GM18498 (cell line): ENCODE measurements around the gene NDUFA6.
A peak's percentile ranks its signal among the peaks of the same experiment; 100 is the strongest.
"Not testable (repeated sequence)": the region's sequence is repeated elsewhere in the genome, so short reads cannot be mapped to it uniquely, and the experiment has no call there.

Experiments used
- ATAC-seq: cut with Tn5 transposase; IDR thresholded peaks from one replicate; pipeline ENCODE4 v1.9.1; 2021; ENCODE audit warnings: mild to moderate bottlenecking, moderate library complexity; ENCODE audit not compliant: unreplicated experiment

Gene NDUFA6

DNA sequence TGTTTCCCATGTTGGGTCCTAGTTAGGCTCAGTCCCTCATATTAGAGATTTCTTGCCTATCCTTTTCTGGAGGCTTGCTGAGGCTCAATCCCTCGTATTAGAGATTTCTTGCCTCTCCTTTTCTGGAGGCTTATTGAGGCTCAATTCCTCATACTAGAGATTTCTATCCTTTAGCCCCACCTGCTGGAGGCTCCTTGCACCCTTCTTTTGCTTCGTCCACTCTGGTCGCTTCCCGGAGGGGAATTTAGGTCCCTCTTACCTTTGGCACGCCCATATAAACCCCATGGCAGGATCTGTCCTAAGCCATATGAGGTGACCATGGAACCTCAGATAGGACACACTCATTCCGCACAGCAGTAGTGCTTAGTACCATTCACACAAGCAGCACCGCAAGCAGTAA lies 24.1 kb upstream of the NDUFA6 start:
- no peak for ATAC-seq

GRCh38 chr22:42112793-42113192 lies 22.2 kb upstream of the NDUFA6 start:
- not testable (repeated sequence) for ATAC-seq

DNA sequence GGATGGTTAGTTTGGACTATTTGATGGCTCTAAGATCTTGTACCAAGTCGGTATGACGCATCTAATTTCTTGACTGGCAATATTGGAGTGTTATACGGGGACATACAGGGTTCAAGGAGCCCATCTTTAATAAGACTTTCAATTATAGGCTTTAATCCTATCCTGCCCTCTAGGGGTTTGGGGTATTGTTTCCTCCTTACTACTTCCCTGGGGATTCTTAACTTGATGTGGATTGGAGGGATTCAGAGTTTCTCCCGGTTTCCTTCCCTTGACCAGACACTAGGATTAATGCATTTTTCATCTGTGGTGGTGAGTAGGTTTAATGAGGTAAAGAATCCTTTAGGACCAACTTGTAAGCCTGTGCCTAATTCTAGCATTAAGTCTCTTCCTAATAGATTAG lies 21.2 kb upstream of the NDUFA6 start:
- ATAC-seq, result no peak

DNA sequence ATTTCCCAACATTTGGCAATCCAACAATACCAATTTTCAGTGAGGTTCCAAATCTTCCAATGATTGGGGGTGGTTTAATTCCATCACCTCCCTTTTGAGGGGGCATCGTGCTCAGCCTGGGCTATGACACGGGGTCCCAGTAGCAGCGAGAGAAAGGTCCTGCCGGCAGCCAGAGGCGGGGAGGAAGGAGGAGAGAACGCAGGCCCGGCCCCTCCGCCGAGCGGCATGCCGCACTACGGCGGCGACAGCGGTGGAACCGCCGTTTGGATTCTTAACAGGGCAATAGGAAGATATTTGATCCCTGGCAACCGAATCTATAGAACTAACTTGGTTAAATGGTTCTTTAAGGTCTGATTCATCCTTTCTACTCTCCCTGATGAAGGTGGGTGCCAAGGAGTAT lies 18.3 kb upstream of the NDUFA6 start:
- no peak for ATAC-seq

DNA sequence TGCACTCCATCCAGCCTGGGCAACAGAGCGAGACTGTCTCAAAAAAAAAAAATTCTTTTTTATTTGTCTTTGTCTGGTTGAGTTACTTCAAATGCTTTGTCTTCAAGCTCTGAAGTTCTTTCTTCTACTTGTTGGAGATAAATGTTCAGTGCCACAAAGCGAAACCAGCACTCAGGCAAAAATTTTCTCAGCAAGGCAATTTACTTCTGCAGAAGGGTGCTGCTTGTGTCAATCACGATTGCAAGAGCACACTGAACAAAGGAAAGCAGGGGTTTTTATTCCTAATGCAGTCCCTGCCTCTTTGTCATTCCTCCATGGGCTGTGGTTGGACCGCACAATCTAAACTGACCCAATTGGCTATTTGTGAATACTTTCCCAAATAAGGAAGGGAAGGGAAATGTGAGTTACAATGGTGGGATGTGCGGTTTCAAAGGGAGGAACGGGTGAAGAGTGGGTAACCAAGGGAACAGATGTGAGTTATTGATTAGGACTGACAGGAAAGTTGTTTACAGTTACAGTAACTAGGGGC lies 13.8 kb upstream of the NDUFA6 start:
- not testable (repeated sequence) for ATAC-seq

DNA sequence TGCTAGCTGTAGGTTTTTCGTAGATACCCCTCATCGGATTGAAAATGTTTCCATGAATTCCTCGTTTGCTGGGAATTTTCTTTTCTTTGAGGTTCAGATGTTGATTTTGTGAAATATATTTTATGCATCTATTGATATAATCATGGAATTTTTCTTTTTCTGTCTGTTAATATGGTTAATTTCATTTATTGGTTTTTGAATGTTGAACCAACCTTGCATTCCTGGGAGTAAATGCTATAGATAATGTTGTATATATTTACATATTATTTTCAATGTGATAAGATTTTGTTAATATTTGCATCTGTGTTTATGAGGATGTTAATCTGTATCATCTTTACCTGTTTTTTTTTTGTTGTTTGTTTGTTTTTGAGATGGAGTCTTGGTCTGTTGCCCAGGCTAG lies 10.6 kb upstream of the NDUFA6 start:
- ATAC-seq, result no peak

DNA sequence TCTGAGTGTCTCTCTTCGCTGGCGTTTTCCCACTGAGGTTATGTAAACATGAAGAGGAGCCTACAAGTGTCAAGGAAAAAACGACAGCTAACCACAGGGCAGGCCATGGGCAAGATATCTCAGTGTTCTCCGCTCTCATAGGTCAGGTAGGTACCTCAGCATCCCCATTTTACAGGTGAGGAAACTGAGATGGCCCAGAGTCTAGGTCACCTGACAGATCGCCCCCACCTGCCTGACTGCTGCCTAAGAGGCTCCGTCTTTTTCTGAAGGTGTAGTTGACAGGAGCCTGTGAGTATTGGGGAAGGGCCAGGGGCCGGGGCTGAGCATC lies 847 bp upstream of the NDUFA6 start:
- ATAC-seq, result no peak

GRCh38 chr22:42086051-42086450 lies 4.5 kb downstream of the NDUFA6 start:
- no peak for ATAC-seq

DNA sequence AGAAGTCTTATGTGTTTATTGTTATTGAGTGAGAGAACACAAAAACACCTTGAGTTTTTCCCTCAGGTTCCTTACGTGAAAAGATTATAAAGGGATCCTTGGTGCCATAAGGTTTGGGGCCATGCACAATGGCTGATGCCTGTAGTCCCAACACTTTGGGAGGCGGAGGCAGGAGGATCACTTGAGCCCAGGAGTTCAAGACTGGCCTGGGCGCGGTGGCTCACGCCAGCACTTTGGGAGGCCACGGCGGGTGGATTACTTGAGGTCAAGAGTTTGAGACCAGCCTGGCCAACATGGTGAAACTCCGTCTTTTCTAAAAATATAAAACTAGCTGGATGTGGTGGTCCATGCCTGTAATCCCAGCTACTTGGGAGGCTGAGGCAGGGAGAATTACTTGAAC lies 5.7 kb downstream of the NDUFA6 start:
- ATAC-seq, result no peak

DNA sequence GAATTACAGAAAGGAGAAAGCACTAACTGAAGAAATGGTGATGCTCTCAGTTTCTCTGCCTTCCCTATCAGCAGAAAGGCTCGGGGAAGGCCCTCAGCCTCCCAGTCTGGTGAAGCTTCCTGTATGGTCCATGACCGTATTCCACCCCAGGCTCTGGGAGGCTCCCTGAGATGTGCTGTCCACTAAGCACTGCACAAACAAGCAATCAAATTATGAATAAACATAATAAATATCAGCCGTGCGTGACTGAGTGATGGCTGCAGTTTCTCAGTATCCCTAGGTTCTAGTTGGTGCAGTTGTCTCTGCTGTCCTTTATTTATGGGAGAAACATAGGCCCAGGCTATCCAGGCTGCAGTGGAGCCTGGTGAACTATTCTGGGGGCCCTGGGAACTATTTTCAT lies 7.5 kb downstream of the NDUFA6 start:
- no peak for ATAC-seq

GRCh38 chr22:42080287-42080686 lies 10.3 kb downstream of the NDUFA6 start:
- no peak for ATAC-seq

- ATAC-seq, result peak; percentile 85
These were observed 11.0 kb downstream of the NDUFA6 start, which contains the start of gene SMDT1 for GRCh38 chr22:42079319-42080251. Gene SMDT1, plus strand, starts transcription at chr22:42079700. Its CDS starts 69 bp downstream, at chr22:42079769.

GRCh38 chr22:42078469-42079318 lies 11.9 kb downstream of the NDUFA6 start:
- ATAC-seq, result no peak

DNA sequence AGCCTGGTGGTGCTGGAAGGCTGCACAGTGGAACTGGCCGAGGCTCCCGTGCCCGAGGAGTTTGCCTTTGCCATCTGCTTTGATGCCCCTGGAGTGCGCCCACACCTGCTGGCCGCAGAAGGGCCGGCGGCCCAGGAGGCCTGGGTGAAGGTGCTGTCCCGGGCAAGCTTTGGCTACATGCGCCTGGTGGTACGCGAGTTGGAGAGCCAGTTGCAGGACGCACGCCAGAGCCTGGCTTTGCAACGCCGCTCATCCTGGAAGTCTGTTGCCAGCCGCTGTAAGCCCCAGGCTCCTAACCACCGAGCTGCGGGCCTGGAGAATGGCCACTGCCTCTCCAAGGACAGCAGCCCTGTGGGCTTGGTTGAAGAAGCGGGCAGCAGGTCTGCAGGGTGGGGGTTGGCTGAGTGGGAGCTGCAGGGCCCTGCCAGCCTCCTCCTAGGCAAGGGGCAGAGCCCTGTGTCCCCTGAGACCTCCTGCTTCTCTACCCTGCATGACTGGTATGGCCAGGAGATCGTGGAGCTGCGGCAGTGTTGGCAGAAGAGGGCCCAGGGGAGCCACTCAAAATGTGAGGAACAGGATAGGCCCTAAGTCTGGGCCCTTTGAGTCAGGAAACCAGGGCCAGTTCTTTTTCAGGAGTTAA lies 13.0 kb downstream of the NDUFA6 start:
- ATAC-seq, result no peak

- ATAC-seq, result no peak
These were observed 13.6 kb downstream of the NDUFA6 start for GRCh38 chr22:42076764-42077485.

DNA sequence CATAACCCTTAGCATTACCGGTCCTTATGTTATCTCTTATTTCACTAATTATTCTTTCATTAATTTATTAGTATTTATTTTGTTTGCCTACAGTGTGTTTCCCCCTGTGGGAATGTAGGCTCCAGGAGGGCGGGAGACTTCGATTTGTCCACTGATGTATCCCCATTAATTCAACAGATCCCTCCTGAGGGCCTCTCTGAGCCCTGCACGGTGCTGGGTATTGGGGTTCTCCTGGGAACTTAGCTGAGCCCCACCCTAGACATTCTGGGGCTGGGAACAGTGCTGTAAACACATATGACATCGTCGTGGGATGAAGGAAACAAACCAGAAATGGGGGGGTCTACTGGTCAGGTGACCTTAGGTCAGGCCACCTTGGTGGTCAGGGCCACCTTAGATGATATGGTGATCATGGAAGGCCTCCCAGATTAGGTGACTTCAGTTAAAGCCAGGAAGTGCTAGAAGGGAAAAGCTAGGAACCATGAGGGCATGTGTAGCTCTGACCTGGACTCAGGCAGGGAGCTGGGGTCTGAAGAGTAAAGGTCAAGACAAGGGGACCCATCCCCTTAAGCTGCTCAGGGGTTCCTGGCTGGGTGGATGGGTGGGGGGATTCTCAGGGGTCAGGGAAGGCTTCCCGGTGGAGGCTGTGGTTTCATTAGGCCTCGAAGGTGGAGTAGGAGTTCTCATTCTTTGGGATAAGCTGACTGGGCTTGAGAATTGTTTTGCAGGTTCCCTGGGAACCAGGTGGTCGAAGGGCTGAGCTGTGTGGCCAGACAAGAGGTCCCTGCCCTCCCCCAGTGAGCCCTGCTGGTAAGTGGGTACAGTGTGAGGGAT lies 15.5 kb downstream of the NDUFA6 start:
- no peak for ATAC-seq

DNA sequence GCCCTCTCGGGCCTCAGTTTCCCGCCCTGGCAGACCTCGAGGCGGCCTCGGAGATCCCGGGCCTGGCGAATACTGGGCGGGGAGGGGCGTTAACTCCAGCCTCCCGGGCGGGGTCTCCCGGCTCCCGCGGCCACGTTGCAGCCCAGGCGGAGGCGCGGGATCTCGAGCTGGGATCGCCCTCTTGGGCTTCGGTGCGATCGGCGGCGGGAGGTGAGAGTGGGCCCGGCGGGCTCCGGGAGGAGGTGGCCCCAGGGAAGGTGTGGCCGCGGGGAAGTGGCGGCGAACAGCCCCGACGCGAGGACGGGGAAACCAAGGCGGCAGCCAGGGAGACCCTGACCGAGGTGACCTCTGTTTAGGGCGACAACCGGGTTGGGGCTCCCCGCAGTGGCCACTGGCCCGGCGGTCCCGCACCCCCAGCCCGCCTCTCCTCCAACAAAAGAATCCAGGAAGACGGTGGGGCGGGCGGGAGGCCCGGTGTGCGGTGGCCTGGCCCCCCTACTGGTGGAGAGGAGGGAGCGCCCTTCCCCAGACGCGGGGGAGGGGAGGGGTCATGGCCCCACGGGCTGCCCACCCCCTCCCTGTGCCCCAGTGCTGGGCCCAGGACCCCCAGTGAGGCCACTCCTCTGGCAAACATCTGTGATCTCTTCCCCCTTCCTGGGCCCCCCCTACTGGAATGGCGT lies 16.3 kb downstream of the NDUFA6 start, which contains the start of gene PHETA2:
TSS of gene PHETA2 (plus strand) at position 117 of the 680 bp plus-strand sequence. CDS start 3,046 bp downstream, outside the sequence.
- ATAC-seq, result no peak

DNA sequence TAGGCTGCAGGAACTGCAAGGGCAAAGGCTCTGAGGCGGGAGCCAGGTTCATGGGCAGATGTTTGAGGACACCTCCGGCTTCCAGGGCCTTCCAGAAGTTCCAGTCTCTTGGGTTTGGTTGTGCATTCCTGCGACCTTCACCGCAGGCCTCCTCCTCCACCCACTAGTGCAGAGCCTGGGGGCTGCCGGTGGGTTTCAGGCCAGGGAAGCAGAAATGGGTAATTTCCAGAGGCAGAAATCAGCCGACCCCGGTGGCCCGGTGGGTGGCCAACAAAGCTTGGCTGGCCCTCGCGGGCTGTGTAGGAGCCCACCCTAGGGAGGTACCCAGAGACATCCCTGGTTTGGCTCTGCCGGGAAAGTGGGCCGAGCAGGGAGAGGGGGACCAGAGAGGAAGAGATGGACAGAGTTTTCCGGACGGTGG lies 16.9 kb downstream of the NDUFA6 start:
- no peak for ATAC-seq
